Measurements from ENCODE around the gene ATOH1. TPM values are rescaled to one million over a fixed set of nuclear protein-coding genes. Genes with fewer than 3 reads are reported as not detected.

ATOH1 gene
- total and polyA plus RNA-seq, 2 of the 4 experiments (the other 2 are of a cell fraction): not detected

DNA sequence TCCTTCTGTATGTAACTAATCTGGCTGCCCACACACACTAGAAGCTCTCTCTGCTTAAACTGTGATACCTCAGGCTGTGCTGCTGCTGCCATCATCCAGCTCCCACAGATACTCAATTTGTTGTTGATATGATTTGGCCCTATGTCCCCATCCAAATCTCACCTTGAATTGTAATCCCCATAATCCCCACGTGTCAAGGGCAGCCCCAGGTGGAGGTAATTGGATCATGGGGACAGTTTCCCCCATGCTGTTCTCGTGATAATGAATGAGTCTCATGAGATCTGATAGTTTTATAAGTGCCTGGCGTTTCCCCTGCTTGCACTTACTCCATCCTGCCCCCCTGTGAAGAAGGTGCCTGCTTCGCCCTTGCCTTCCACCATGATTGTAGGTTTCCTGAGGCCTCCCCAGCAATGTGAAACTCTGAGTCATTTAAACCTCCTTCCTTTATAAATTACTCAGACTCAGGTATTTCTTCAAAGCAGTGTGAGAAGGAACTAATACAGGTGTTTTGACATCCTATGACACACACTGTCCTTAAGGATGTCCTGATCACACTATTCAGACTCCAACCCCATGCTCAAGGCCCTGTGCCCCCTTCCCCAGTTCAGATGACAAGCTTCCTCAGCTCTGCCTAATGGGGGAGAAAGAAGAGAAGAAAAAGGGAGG lies 2.9 kb upstream of the ATOH1 start:
- DNase-seq (no peak), ATAC-seq (ENCODE audit: low read depth) (no peak)
- Histone ChIP-seq H2BK120ac (ENCODE audit: low read depth, low read length) (no peak overlapping the region), H3K4me3 (ENCODE audit: insufficient read depth, low read depth, low read length) (no peak overlapping the region), H3K56ac (ENCODE audit: extremely low read depth, insufficient read depth, low read length) (no peak overlapping the region), H3K9me1 (ENCODE audit: insufficient read depth, low read length) (no peaks in the 10 kb centered on the region), H3K18ac (ENCODE audit: low read depth, low read length) (no peak overlapping the region), H2AK9ac (replicated peaks; ENCODE audit: low read depth, low read length, poor library complexity) (no peak overlapping the region), H4K20me1 (ENCODE audit: insufficient read depth, low read length) (no peaks in the 10 kb centered on the region), H3K36me3 (ENCODE audit: control insufficient read depth, insufficient read depth, low read length) (no peaks in the 10 kb centered on the region), H3K9me3 (ENCODE audit: control insufficient read depth, insufficient read depth, low read length) (no peaks in the 10 kb centered on the region; the same call in 1 of the 2 replicates), H3K4me2 (ENCODE audit: low read depth, low read length) (no peak overlapping the region), H3K27ac (ENCODE audit: insufficient read depth, low read length) (no peak overlapping the region), H3K4ac (ENCODE audit: low read depth, low read length) (no peak overlapping the region), H3K14ac (replicated peaks; ENCODE audit: low read depth, low read length) (no peak overlapping the region), H2AK5ac (ENCODE audit: low read depth, low read length) (no peak overlapping the region), H2AFZ (replicated peaks; ENCODE audit: low read length, poor library complexity) (no peak overlapping the region), H4K91ac (ENCODE audit: insufficient read depth, low read depth, low read length) (no peak overlapping the region), H3K27me3 (ENCODE audit: control insufficient read depth, insufficient read depth, low read length) (peaks cover 42% of the 10 kb centered on the region), H3K79me1 (ENCODE audit: low read depth in 1 of 2, low read length in 2 of 2) (no peaks in the 10 kb centered on the region), H3K9ac (ENCODE audit: low read depth, low read length) (no peak overlapping the region), H2BK15ac (ENCODE audit: low read depth, low read length) (no peak overlapping the region), H4K5ac (ENCODE audit: low read depth, low read length) (no peak overlapping the region), H4K8ac (ENCODE audit: low read depth in 2 of 2, low read length in 2 of 2) (no peak overlapping the region), H3K4me1 (ENCODE audit: control insufficient read depth, insufficient read depth, low read length) (no peaks in the 10 kb centered on the region), H3K23ac (ENCODE audit: low read depth, low read length) (no peak overlapping the region), H2BK5ac (ENCODE audit: low read depth, low read length, poor library complexity, severe bottlenecking) (no peak overlapping the region), H2BK20ac (ENCODE audit: low read depth, low read length) (no peak overlapping the region)
- BruUV-seq (replicated peaks): no TSS peak
- in situ Hi-C loops (cut with MboI; ENCODE audit: low sequenced_read_pairs): no loop called here
- intact Hi-C loops (cut with micrococcal nuclease): no loop called here
- POLR2A ChIA-PET (ENCODE audit: unreplicated experiment): no interaction called here
- no peak for TF ChIP-seq MAZ (IDR thresholded peaks at IDR 0.05; ENCODE audit: borderline replicate concordance, low read depth, low read length)
- no peak for TF ChIP-seq MXI1 (IDR thresholded peaks at IDR 0.05; ENCODE audit: borderline replicate concordance, low read depth, low read length)
- TF ChIP-seq, protein P1, sequence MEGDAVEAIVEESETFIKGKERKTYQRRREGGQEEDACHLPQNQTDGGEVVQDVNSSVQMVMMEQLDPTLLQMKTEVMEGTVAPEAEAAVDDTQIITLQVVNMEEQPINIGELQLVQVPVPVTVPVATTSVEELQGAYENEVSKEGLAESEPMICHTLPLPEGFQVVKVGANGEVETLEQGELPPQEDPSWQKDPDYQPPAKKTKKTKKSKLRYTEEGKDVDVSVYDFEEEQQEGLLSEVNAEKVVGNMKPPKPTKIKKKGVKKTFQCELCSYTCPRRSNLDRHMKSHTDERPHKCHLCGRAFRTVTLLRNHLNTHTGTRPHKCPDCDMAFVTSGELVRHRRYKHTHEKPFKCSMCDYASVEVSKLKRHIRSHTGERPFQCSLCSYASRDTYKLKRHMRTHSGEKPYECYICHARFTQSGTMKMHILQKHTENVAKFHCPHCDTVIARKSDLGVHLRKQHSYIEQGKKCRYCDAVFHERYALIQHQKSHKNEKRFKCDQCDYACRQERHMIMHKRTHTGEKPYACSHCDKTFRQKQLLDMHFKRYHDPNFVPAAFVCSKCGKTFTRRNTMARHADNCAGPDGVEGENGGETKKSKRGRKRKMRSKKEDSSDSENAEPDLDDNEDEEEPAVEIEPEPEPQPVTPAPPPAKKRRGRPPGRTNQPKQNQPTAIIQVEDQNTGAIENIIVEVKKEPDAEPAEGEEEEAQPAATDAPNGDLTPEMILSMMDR (conservative IDR thresholded peaks at IDR 0.05; ENCODE audit: low read depth, low read length): no peak
- TF ChIP-seq, protein P2, sequence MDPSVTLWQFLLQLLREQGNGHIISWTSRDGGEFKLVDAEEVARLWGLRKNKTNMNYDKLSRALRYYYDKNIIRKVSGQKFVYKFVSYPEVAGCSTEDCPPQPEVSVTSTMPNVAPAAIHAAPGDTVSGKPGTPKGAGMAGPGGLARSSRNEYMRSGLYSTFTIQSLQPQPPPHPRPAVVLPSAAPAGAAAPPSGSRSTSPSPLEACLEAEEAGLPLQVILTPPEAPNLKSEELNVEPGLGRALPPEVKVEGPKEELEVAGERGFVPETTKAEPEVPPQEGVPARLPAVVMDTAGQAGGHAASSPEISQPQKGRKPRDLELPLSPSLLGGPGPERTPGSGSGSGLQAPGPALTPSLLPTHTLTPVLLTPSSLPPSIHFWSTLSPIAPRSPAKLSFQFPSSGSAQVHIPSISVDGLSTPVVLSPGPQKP (IDR thresholded peaks at IDR 0.05; ENCODE audit: borderline replicate concordance, low read depth, low read length): no peak
- no peak for TF ChIP-seq RCOR1 (IDR thresholded peaks at IDR 0.05; ENCODE audit: insufficient replicate concordance, low read length)
- no peak for TF ChIP-seq RAD21 (IDR thresholded peaks at IDR 0.05; ENCODE audit: low read length)
- TF ChIP-seq BHLHE40 (IDR thresholded peaks at IDR 0.05; ENCODE audit: low read depth, low read length): no peak
- no peak for TF ChIP-seq RFX5 (IDR thresholded peaks at IDR 0.05; ENCODE audit: low read depth, low read length)
- no peak for TF ChIP-seq NFE2L2 (IDR thresholded peaks at IDR 0.05; ENCODE audit: low read depth, low read length)
- TF ChIP-seq CEBPB (IDR thresholded peaks at IDR 0.05; ENCODE audit: low read depth, low read length): no peak
- no peak for TF ChIP-seq MAFK (IDR thresholded peaks at IDR 0.05; ENCODE audit: low read depth, low read length)
- no peak for TF ChIP-seq CHD1 (IDR thresholded peaks at IDR 0.05; ENCODE audit: low read depth, low read length)
- TF ChIP-seq, protein P3, sequence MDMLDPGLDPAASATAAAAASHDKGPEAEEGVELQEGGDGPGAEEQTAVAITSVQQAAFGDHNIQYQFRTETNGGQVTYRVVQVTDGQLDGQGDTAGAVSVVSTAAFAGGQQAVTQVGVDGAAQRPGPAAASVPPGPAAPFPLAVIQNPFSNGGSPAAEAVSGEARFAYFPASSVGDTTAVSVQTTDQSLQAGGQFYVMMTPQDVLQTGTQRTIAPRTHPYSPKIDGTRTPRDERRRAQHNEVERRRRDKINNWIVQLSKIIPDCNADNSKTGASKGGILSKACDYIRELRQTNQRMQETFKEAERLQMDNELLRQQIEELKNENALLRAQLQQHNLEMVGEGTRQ (IDR thresholded peaks at IDR 0.05; ENCODE audit: low read depth, low read length): no peak
- TF ChIP-seq POLR2A (IDR thresholded peaks at IDR 0.05; ENCODE audit: low read depth, low read length): no peak
- TF ChIP-seq FOS (IDR thresholded peaks at IDR 0.05; ENCODE audit: low read depth, low read length): no peak
- TF ChIP-seq SMC3 (IDR thresholded peaks at IDR 0.05; ENCODE audit: low read depth, low read length): no peak
- dilution Hi-C loops (cut with HindIII; ENCODE audit: low sequenced_read_pairs, unreplicated experiment): no loop called here
- CTCF ChIA-PET: no interaction called here
- no CpG with 5 or more reads among the region's 4 CpGs for WGBS, 2 experiments (ENCODE audit: extremely low coverage in 2 of 2, insufficient read length in 1 of 2)

All from IMR-90 (cell line).